A549 treated with ZK216348 at 1 μM for 4 hours (cell line): ENCODE data around the gene XAGE1A. TPM values are rescaled to one million over a fixed set of nuclear protein-coding genes. Genes with fewer than 3 reads are reported as not detected.

ENCODE experiments used
- total RNA-seq: library from RNA; stranded (reverse); fragments of 200-300 nt; extraction: Qiagen RNA extraction; gene quantifications from 5 replicates; pipeline ENCODE4 v1.2.3, GENCODE V29; 2022; ENCODE audit warnings: low read depth

The XAGE1A gene
- 14.6 to 60.9 TPM (median 33.9 TPM) in 5 replicates for total RNA-seq

GRCh38 chrX:52495545-52496418, at the start of gene XAGE1A:
Gene XAGE1A (plus strand): TSS chrX:52495808. CDS start chrX:52497362, 1,554 bp downstream.

GRCh38 chrX:52516987-52517325, 21.3 kb downstream of the XAGE1A start, which contains the start of gene XAGE1B:
Gene XAGE1B (minus strand): TSS chrX:52517063. CDS start chrX:52515527, 1,536 bp downstream.

Other genes with a start within 250 kb of the XAGE1A start
- gene XAGE2, start 126.8 kb upstream of the XAGE1A start, total RNA-seq: not detected in 5 replicates
- gene XAGE1B, start 21.3 kb downstream of the XAGE1A start, total RNA-seq: 160 to 278 TPM (median 228 TPM) in 5 replicates
- gene SSX7, start 159.1 kb downstream of the XAGE1A start, total RNA-seq: not detected in 5 replicates
- not detected in 5 replicates for gene SSX2, start 211.4 kb downstream of the XAGE1A start, total RNA-seq